HG02678 (cell line): ENCODE measurements around the gene HHIPL2.
"Not testable (repeated sequence)": the region's sequence is repeated elsewhere in the genome, so short reads cannot be mapped to it uniquely, and the experiment has no call there.

Source experiments
- ATAC-seq: cut with Tn5 transposase; IDR thresholded peaks from one replicate; pipeline ENCODE4 v1.9.1; 2021; ENCODE audit warnings: mild to moderate bottlenecking, moderate library complexity; ENCODE audit not compliant: unreplicated experiment

Gene HHIPL2

DNA sequence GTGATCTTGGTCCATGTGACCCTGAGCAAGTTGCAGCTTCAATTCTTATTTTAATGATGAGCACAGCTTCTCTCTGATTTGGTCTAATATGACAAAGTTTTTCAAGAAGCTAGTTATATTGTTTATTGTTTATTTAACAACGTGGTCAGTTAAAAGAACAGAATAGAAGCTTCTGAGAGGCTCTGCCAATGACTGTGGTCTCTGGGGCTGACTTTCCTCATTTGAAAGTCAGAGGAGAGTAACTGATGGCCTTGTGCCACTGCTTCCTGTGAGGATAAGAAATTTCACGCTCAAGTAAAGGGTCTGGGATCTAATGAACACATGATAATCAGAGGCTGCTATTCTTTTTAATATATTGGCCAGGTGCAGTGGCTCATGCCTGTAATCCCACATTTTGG lies 7.3 kb downstream of the HHIPL2 start:
- ATAC-seq, result no peak

DNA sequence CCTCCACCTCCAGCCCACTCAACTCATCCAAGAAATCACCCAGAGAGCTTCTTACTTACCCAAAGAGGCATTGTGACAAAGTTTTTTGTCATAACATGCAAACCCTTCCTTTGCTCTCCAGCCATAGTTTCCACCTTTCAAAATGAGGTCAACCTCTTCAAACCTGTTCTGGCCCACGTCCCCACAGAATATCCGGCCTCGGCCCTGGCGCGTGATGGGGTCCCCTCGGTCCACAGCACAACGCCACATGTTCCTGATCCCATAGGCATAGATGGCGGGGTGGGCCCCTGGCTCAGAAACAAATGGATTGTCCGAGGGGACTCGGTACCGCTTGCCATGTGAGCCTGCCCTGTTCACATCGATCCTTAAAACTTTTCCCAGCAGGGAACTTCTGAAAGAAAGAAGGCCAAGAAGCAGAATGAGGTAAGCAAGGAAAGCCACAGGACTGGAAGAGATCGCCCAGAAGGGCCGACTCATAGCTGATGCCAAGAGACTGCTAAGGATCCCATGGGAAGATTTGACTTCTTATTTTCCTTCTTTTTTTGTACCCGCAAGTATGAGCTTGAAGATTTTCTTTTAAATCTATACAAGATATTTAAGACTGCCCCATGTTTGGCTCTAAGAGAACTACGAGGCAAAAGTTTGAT lies 7.8 kb downstream of the HHIPL2 start:
- no peak for ATAC-seq

DNA sequence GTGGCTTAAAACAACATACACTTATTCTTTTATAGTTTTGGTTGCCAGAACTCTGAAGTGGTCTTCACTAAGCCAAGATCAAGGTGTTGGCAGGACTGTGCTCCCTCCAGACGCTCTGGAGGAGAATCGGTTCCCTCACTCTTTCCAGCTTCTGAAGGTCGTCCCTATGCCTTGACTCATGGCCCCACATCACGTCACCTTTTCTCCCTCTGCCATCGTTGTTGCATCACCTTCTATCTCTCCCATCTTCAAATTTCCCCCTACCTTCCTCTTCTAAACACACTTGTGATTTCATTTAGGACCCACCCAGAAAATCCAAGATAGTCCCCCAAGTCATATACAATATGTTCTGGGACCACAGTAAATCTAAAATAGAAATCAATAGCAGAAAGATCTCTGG lies 12.4 kb downstream of the HHIPL2 start:
- no peak for ATAC-seq

DNA sequence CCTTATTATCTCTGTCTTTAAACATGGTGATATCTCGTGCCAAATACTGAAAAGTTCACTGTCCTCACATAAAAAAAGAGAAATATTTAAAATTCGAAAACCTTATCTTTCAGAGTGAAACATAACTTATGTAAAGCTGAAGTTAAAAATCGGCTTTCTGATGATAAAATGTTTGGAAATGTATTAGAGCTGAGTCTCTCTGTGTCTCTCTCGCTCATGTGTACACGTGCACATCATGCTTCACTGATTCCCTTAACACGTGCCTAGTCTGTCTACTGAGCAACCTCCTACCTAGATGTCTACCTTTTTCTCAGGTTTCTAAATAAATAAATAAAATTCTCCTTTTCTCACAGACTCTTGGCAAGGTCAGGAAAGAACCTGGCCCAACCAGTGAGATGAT lies 17.1 kb downstream of the HHIPL2 start:
- ATAC-seq, result no peak

DNA sequence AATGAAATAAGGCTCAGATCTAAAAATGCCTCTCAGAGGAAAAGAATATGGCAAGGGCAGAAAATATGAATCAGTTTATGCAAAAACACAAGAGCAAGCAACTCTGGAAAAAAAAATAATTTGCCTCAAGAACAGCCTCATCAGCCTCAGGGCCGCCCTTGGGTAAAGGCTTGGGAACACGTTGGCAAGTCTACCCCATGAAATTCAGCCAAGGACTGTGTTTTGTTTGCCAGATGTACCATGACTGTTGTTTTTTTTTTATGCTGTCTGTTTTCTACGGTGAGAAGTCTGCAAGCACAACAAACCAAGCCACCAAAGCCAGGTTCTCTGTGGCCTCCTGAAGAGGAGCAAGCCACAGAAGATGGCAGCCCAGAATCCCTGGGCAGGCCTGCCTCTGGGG lies 18.0 kb downstream of the HHIPL2 start:
- no peak for ATAC-seq

DNA sequence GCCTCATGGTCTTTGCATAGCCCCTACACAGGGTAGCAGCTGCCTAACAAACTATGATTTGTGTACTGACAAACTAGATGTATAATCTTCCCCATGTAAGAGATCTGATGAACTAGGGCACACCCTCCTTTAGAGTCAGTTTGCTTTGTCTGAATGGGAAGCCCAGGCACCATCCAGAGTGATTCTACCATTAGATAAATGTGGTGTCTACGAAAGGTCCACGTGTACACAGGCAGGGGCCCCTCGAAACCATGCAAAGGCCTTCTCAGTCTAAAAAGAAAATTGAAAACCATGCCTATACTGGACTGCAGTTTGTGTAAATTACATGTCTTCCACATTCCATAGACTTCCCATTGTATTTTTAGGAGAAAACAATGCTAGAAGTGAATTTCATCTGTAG lies 18.7 kb downstream of the HHIPL2 start:
- ATAC-seq, result no peak

DNA sequence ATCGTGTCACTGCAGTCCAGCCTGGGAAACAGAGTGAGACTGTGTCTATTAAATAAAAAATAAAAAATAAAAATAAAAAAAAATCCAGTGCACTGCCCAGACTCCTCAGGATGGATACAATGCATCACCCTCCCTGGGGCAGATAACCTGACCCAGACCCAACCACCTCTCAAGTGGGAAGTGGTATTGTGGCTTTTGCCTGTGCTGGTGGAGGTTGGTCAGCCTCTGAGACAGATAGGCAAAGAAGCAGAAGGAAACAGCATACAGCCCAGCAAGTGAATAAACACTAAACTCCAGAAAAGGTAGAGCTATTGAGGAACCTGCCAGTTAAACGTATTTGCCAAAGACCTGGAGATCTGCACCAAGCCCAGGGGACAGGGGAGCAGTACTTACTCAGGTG lies 22.0 kb downstream of the HHIPL2 start:
- ATAC-seq, result no peak

DNA sequence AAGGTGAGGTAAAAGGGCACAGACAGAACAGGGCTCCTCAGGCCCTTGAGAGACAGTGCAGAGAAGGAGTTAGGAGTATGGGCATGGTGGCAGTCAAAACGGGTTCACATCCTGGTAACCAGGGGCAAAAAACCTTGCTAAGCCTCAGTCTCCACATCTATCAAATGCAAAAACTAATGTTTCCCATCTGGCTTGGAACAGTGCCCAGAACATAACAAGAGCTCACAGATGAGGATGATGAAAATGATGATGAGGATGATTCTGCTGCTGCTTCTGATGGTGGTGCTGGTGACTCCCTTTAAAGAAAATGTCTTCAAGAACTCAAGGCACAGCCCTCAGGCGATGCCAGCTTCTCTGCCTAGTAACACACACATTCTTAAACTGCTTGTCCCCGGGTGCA lies 24.1 kb downstream of the HHIPL2 start:
- ATAC-seq, result no peak

DNA sequence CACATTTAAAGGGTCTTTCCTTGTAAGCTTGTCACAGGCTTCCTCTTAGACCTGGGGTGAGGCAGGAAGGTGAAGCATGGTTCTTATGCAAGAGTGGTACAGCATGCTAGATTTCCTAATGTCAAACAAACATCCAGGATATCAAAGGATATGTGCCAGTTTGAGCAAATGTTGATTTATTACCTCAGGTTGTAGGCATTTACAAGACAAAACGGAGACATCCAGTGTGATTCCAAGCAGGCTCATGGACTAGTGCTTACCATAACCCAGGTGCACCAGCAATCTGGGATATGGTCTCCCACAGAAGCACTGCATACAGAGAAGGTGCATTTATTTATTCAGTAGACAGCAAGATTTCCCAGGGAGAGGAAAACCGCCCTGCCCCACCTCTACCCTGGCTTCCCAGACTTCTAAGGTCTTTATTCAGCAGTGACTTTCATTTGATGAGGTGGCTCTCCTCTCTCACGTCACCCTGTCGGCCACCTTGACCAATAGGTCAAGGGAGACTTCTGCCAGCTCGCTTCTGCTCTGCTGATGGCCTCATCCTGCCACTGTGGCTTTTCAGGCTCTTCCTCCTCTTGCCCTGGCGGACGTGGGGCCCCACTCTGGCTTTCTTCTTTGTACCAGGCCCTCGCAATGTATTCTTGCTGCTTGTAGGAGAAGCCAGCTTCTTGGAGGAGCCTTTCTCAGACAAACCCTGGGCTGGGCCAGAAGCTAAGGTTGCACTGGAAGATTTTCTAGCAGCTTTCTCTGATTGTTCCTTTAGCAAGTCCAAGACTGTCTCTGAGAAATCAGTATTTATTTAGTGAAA lies 25.6 kb downstream of the HHIPL2 start:
- ATAC-seq, result no peak

DNA sequence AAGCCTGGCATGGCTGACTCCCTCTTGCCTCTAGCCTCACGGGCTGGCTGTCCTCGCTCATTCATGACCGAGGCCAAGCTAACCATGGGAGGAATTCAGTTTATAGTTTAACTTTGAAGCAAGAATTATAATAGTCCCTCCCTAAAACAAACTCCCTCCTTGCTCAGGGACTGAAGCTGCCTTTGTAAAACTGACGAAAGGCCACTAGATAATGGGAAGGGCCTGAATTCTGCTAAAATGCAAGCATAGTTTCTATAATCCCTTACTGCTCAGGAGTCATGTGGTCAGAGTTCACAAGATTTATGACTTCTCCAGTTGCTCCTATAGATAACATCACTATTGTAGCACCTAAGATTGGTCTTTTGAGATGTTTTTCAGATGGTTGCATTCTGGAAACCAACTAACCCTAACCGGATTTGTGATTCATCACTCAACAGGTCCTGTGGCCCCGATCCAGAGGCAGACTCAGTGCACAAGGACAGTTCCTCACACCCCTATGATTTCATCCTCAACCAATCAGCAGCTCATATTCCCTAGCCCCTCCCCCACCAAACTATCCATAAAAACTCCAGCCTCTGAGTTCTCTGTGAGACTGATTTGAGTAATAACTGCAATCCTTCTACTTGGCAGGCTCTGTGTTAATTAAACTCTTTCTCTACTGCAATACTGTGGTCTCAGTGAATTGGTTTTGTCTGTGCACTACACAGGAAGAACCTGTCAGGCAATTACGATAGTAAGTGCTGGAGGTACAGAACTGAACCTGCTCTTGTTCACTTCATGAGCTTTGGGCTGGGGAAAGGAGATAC lies 26.4 kb downstream of the HHIPL2 start:
- no peak for ATAC-seq

DNA sequence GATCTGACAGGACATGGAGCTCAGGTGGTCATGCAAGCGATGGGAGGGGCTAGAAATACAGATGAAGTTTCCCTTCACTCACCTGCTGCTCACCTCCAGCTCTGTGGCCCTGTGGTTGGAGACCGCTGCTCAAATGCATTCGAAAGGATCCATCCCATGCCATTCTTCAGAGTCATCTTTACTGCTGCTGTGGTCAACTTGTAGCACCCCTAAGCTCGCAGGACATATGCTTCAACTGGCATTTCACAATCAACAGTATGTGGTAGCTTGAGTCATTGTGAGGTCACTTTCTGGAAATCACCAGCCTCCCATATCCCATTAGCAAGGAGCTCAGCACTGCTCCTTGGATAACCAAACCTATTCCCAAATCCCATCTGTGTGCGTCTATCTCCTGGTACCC lies 58.4 kb downstream of the HHIPL2 start:
- ATAC-seq, result not testable (repeated sequence)

DNA sequence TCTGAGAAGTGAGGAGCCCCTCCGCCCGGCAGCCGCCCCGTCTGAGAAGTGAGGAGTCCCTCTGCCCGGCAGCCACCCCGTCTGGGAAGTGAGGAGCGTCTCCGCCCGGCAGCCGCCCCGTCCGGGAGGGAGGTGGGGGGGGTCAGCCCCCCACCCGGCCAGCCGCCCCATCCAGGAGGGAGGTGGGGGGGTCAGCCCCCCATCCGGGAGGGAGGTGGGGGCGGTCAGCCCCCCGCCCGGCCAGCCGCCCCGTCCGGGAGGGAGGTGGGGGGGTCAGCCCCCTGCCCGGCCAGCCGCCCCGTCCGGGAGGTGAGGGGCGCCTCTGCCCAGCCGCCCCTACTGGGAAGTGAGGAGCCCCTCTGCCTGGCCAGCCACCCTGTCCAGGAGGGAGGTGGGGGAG lies 60.1 kb downstream of the HHIPL2 start:
- not testable (repeated sequence) for ATAC-seq

DNA sequence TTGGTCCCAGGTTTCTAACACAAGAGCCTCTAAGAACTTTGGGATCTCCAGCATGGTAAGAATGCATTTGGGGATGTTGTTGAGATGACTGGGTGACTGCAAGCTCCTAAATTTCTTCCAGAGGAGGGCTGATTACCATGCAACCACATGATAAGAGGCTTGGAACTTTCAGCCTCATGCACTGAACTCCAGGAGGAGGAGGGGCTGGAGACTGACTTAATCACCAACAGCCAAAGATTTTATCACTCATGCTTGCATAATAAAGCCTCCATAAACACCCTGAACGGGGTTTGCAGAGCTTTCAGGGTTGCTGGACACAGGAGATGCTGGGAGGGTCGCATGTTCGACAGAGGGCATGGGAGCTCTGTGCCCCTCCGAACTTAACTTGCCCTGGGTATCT lies 63.9 kb downstream of the HHIPL2 start:
- ATAC-seq, result not testable (repeated sequence)

DNA sequence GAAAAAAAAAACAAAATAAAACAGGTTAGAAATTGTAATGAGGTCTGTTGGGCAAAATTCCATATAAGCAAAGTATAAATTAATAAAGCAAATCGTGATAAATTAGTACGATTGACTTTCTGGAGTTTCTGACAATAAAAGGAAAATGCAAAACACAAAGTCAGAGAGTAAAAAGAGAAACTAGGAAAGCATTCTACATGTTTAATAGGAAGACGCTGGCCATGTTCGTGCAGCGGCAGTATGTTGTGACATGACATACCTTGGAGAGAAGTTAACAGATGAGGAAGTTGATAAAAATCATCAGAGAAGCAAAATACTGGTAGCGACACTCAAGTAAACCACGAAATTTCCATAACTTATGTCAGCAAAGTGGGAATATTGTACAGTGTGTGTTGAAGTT lies 68.3 kb downstream of the HHIPL2 start:
- ATAC-seq, result not testable (repeated sequence)

DNA sequence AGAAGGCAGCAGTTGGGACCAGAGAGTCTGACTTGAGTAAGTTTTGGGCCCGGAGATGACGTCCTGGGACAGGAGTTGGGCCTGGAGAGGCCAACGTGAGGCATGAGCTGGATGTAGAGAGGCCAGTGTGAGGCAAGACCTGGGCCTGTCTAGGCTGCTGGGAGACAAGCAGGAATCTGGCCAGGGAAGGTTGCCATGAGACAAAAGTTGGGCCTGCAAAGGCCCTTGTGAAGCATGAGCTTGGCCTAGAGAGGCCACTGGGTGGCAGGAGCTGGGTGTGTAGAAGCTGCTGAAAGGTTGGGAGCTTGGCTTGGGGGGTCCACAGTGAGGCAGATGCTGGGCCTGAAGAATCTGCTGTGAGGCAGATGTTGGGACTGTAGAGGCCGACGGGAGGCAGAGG lies 71.5 kb downstream of the HHIPL2 start:
- ATAC-seq, result not testable (repeated sequence)

DNA sequence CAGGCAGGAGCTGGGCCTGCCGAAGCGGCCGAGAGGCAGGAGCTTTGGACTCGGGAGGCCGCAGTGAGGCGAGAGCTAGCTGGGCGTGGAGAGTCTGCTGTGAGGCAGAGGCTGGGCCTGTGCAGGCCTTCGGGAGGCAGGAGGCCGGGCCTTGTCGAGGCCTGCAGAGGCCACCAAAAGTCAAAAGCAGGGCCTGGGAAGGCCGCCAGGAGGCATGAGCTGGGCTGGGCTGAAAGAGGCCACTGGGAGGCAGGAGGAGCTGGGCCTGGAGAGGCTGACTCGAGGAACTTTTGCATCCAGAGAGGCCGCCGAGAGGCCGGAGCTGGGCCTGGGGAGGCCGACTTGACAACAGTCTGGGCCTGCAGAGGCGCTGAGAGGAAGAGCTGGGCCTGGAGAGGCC lies 74.2 kb downstream of the HHIPL2 start:
- ATAC-seq, result not testable (repeated sequence)

DNA sequence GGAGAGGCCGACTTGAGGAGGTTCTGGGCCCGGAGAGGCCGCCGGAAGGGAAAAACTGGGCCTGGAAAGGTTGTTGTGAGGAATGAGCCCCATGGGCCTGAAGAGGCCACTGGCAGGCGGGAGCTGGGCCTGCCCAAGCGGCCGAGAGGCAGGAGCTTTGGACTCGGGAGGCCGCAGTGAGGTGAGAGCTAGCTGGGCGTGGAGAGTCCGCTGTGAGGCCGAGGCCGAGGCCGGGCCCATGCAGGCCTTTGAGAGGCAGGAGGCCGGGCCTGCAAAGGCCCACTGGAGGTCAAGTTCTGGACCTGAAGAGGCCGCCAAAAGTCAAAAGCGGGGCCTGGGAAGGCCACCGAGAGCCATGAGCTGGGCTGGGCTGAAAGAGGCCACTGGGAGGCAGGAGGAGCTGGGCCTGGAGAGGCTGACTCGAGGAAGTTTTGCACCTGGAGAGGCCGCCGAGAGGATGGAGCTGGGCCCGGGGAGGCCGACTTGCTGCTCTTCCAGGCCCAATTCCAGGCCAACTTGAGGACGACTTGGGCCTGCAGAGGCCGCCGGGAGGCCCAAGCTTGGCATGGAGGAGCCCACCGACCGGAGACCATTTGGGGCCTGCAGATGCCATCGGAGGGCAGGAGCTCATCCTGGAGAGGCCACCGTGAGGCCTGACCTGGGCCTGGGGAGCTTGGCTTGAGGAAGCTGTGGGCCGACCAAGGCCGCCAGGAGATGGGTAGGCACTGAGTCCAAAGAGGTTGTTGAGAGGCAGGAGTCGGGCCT lies 74.9 kb downstream of the HHIPL2 start:
- not testable (repeated sequence) for ATAC-seq
